HG03159 (cell line): ENCODE results near the gene NT5C3B.
"Not testable (repeated sequence)": the region's sequence is repeated elsewhere in the genome, so short reads cannot be mapped to it uniquely, and the experiment has no call there.

Experiments
- ATAC-seq: cut with Tn5 transposase; IDR thresholded peaks from one replicate; pipeline ENCODE4 v1.9.1; 2021; ENCODE audit warnings: mild to moderate bottlenecking, moderate library complexity; ENCODE audit not compliant: unreplicated experiment

The NT5C3B gene

DNA sequence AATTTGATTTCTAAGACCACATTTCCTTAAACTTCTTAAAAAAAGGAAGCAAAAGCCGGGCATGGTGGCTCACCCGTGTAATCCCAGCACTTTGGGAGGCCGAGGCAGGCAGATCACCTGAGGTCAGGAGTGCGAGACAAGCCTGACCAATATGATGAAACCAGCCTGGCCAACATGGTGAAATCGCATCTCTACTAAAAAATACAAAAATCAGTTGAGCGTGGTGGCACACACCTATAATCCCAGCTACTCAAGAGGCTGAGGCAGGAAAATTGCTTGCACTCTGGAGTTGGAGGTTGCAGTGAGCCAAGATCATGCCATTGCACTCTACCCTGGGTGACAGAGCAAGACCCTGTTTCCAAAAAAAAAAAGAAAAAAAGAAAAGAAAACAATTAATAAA, 4.7 kb upstream of the NT5C3B start:
- not testable (repeated sequence) for ATAC-seq

DNA sequence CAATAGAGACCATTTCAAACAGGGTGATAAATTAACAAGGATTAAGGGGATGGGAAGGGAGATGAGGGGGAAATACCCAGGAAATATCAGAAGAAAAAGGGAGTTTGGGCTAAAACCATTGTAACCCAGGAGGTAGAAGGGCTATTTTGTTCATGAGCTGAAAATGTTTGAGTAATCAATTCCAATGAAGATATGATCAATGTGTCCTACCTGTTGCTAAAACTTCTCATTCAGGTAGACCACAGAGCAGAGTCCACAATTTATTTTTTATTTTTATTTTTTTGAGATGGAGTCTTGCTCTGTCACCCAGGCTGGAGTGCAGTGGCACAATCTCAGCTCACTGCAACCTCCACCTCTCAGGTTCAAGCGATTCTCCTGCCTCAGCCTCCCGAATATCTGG, 3.4 kb upstream of the NT5C3B start:
- ATAC-seq = not testable (repeated sequence)

DNA sequence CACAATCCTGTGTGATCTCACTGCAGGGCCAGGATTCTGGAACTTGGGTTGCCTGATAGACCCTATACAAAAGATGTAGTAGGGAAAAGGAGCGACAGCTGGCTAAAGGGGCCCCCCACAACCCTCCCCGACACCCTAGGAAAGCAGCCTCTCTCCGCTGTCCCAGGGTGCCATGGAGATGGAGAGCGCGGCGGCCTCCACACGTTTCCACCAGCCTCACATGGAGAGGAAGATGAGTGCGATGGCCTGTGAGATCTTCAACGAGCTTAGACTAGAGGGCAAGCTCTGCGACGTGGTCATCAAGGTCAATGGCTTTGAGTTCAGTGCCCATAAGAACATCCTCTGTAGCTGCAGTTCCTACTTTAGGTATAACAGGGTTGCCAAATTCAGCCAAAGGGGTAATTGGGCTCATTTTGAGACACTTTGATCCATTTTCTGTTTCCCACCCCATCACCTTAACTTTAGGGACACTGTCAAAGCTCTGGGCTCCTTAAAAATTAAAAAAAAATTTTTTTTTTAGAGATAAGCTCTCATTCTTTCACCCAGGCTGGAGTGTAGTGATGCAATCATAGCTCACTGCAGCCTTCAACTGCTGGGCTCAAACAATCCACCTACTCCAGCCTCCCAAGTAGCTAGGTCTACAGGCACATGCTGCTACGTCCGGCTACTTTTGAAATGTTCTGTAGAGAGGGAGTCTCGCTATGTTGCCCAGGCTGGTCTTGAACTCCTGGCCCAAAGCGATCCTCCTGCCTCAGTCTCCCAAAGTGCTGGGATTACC, 1.9 kb upstream of the NT5C3B start, which contains the start of gene KLHL10:
Gene KLHL10 (plus strand): TSS at position 65 of the 778 bp plus-strand sequence. CDS start 108 bp downstream, at position 173.
- ATAC-seq = no peak

DNA sequence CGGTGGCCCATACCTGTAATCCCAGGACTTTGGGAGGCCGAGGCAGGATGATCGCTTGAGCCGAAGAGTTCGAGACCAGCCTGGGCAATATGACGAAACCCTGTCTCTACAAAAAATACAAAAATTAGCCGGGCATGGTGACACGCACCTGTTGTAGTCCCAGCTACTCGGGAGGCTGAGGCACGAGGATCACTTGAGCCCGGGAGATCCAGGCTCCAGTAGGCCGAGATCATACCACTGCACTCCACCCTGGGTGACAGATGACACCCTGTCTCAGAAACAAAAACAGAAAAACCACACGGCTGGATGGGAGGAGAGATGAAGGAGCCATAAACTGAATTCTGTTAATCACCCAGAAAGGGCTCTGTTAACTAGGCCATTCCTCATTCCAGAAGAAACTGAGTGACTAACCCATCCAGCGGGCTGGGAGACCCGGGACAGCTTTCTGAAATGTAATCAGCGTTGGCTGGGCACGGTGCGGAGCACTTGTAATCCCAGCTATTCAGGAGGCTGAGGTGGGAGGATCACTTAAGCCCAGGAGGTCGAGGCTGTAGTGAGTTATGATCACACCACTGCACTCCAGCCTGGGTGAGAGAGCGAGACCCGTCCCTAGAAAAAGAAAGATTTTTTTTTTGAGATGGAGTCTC, 641 bp upstream of the NT5C3B start:
- no peak for ATAC-seq

DNA sequence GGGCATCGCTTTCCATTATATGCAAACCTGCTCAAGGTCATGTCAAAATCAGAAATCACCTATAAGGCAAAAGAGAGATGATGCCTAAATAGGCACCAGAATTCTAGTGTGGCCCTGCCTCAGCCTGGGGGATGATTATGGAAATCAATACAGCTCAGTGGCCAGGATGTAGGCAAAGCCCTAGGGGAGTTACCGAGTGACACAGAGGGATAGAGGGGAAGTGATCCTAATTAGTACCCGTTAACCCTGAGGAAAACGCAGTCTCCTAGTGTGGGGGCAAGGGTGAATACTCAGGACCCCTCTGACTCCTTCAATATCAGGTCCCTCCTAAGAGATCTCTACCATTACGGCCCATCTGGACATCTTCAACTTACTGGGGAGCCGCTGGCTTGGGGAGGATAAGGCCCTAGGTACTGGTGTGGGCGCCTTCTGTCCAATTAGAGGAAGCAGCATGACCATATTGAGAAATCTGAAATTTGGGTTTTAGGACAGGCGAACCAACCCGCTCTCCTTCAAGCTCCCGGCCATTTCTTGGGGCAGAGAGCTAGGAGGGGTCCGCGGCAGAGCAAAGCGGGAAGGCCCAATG, 725 bp downstream of the NT5C3B start:
- ATAC-seq = no peak

DNA sequence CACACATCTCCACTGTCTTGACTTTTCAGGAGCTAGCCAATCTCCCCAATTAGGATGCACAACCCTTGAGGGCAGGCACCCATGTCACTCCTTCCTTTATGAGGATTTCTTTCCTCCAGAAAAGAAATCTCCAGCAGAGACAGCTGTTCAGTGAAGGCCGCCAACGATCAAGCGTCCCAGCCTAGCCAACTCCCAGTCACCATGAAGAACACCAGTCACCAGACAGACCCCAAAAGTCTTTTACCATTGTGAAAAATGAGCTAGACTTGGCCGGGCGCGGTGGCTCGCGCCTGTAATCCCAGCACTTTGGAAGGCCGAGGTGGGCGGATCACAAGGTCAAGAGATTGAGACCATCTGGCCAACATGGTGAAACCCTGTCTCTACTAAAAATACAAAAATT, 6.1 kb downstream of the NT5C3B start:
- not testable (repeated sequence) for ATAC-seq

DNA sequence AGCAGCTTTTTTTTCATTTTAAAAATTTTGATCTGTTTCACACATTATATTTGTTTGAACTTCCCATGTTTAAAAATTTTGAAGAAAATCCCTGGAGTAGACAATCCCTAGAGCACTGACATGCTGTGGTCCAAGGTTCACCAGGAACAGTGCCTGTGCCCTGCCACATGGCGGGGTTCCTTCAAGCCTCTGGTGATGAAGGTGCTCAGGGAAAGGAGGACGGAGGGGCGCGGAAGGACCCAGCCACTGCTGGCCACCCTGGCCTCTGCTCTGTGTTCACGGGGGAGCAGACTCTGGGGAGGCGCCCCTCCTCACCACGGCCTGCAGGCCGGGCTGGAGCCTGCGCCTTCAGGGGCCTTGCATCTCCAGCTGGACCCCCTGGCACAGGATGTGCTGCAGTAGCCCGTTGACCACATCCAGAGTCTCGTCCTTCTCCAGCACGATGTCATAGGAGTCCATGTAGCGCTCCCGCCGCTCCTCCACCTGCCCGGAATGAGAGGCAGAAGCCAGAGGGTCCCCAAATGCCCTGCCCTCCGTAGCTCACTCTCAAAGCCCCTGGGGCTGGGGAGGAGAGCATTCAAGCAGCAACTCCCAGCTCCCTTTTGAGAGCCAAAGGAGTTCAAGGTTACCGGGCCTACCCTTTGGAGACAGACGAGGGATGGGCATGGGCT, 10.7 kb downstream of the NT5C3B start:
- no peak for ATAC-seq

DNA sequence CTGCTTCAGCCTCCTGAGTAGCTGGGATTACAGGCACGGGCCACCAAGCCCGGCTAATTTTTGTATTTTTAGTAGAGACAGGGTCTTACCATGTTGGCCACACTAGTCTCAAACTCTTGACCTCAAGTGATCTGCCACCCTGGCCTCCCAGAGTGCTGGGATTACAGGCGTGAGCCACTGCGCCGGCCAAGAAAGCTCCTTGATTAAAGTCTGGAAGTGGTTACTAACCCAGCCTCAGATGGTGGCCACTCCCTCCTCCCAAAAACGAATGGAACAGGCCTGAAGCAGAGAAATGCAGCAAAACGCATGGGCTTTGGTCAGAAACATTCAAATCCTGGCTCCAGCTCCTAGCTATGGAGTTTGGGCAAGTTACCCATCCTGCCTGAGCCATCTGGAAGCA, 11.9 kb downstream of the NT5C3B start:
- no peak for ATAC-seq

DNA sequence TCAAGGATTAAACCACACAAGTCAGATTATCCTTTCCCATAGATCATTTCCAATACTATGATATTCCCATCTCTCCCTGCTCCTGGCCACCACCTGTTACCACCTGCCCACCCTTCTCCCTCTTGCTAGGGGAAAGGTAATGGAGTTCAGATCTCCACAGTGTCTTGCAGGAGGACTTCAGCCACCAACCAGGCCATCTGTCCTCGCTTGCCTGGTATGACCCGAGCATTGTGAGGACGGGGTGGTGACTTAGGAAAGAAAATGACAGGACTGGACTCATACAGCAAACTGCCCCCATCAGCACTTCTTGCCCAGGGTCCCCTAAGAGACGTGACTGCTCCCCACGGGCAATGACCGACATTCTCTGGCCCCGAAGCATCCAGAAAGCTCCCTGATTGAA, 12.5 kb downstream of the NT5C3B start:
- ATAC-seq = no peak

DNA sequence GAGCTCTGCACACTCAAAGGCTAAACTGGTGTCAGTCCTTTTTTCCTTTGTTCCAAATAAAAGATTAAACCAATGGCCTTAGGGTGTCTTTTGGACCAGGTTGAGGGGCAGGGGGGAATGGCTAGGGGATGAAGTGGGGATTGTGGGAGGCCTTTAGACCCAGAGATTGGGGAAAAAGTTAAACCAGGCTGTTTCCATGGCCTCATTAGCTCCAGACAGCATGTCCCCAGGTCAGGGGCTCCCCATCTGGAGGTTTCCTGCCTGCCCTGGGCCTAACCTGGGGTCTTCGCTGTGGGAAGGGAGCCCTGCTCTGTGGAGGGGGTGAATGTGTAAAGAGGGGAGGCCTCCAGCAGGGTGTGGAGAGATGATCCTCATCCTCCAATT, 12.9 kb downstream of the NT5C3B start:
- ATAC-seq = no peak

DNA sequence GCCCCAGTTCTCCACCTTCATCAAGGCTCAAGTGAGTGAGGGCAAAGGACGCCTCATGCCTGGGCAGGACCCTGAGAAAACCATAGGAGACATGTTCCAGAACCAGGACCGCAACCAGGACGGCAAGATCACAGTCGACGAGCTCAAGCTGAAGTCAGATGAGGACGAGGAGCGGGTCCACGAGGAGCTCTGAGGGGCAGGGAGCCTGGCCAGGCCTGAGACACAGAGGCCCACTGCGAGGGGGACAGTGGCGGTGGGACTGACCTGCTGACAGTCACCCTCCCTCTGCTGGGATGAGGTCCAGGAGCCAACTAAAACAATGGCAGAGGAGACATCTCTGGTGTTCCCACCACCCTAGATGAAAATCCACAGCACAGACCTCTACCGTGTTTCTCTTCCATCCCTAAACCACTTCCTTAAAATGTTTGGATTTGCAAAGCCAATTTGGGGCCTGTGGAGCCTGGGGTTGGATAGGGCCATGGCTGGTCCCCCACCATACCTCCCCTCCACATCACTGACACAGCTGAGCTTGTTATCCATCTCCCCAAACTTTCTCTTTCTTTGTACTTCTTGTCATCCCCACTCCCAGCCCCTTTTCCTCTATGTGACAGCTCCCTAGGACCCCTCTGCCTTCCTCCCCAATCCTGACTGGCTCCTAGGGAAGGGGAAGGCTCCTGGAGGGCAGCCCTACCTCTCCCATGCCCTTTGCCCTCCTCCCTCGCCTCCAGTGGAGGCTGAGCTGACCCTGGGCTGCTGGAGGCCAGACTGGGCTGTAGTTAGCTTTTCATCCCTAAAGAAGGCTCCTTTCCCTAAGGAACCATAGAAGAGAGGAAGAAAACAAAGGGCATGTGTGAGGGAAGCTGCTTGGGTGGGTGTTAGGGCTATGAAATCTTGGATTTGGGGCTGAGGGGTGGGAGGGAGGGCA, 13.6 kb downstream of the NT5C3B start:
- no peak for ATAC-seq

DNA sequence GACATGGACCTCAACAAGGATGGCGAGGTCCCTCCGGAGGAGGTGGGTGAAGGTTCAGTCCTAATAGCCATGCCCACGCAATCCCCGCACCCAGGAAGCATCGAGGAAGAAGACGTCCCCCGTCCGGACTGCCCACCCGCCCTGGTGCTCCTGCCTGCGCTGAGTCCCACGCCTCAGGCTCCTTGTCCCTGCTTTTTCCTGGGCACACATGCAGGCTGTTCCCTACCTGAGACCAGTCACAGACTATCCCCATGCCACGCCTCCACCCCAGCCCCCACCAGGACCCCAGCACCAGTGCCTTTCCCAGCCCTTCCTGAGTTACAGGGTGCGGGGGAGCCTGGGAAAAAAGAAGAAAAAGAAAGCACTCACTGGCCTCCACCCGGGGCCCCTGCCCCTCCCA, 14.3 kb downstream of the NT5C3B start:
- no peak for ATAC-seq

DNA sequence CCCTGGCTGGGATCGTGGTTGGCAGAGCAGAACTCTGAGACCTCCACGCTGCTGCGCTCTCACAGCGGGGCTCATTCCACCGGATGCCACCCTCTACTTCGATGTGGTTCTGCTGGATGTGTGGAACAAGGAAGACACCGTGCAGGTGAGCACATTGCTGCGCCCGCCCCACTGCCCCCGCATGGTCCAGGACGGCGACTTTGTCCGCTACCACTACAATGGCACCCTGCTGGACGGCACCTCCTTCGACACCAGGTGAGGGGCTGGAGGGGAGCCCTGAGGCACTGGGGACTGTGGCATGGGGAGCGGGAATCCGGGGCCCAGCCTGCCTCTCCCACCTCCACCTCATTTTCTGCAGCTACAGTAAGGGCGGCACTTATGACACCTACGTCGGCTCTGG, 18.0 kb downstream of the NT5C3B start:
- ATAC-seq = no peak

DNA sequence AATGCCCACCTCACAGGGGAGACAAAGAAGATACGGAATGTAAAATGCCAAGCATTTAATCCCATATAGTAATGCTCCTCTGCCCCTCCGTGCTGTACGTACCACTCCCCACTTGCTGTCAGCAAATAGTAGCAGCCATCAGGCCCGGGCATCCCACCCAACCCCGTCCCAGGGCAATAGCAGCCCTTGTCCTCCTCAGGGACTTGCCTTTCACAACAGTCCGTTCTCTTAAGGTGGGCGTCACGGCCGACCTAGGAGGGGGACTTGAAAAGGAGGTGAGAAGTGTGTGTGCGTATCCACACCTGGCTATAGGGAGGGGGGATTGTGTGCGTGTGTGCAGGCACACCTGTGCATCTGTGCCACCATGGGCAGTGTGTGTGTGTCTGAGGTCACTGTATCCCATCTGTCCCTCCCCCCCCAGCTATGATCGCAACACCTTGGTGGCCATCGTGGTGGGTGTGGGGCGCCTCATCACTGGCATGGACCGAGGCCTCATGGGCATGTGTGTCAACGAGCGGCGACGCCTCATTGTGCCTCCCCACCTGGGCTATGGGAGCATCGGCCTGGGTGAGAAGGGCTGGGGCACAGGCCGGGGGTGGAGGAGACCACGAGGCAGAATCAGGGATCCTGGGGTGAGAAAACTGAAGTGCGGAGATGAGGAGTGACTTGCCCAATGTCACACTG, 19.3 kb downstream of the NT5C3B start:
- ATAC-seq = no peak

DNA sequence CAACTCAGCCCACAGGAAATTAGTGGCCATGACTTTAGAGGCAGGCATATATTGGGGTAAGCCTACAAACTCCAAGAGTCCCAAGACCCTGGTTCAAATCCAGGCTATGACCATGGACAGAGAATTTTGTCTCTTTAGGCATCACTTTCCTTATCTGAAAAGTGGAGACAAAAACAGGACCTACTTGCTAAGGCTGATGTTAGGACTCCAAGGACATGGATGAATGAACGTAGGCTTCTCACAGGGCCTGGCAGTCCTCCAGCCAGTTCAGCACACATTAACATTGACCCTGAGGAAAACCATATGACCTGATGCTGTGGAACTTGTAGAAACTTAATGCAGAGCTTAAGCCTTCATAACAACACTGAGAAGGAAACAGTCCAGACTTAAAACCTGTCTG, 21.8 kb downstream of the NT5C3B start:
- ATAC-seq = no peak

DNA sequence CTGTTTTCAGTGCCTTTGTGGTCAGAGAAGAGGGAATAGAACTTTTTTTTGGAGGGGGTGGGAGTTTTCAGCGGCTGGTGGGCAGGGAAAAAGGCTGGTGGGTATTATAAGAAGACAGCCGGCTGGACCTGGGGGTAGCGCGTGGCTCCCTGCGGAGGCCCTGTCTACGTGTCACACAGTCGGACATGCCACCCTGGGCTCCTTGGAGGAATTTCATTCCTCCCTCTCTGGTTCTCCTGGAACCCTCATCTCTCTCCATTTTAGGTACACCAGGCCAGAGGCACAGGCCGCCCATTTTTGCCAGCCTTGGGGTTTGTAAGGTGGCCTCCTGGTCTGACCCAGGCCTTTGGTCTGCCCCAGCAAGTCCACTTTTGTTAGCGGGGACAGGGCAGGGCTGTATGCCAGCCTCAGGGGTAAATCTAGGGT, 22.3 kb downstream of the NT5C3B start:
- no peak for ATAC-seq

DNA sequence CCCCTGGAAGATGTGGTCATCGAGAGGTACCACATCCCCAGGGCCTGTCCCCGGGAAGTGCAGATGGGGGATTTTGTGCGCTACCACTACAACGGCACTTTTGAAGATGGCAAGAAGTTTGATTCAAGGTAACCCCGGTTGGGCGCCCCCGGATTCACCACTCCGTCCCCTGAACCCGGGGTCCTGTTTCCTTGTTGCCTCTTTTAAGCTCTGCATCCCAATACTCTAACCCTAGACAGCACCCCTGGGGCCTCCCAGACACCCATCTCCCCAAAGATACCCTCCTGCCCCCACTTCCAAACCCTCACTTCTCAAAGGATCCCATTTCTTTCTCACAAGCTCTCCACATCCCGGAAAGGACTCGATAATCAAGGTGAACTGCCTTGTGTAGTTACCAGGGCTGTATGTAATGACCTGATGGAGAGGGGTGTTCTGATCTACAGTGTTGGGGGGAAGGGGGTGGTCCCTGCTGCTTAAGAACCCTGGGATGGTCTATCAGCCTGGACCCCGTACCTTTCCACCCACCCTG, 22.8 kb downstream of the NT5C3B start:
- ATAC-seq = no peak

DNA sequence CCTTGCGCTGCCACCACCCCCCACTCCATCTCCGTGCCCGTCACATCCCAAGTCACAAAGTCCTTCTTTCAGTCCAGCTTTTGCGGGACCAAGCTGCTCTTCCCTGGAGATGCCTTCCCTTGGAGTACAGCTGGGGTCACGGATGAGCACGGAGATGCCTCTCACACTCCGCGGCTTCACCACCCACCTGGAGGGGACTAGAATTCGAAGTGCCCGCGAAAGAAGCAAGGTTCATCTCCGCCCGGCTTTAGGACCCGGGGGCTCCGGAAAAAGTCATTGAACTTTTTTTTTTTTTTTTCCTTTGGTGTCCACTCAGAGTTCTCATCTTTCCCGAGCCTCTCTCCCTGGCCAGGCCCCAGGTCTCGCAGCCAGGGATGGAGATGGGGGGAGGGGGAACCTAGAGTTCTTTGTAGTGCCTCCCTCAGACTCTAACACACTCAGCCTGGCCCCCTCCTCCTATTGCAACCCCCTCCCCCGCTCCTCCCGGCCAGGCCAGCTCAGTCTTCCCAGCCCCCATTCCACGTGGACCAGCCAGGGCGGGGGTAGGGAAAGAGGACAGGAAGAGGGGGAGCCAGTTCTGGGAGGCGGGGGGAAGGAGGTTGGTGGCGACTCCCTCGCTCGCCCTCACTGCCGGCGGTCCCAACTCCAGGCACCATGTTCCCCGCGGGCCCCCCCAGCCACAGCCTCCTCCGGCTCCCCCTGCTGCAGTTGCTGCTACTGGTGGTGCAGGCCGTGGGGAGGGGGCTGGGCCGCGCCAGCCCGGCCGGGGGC, 23.5 kb downstream of the NT5C3B start, which contains the start of gene FKBP10:
Gene FKBP10 (plus strand): TSS at position 624 of the 771 bp plus-strand sequence. CDS start 31 bp downstream, at position 655.
- peak; percentile 23 for ATAC-seq
